Upper lobe of right lung (tissue), 1 donor: ENCODE data around the gene PTPRT. TPM values are rescaled to one million over a fixed set of nuclear protein-coding genes. Genes with fewer than 3 reads are reported as not detected.

ENCODE experiments used
- ATAC-seq: fragments of 200-7000 bp; cut with Tn5 transposase; one replicate; pipeline ENCODE4 v1.9.1; 2020; ENCODE audit warnings: mild to moderate bottlenecking, moderate library complexity
- DNase-seq: peaks from one replicate; pipeline ENCODE4 v3.0.0-alpha.2; 2020
- H3K27ac ChIP-seq: fragments of 200-600 bp; one replicate; pipeline ENCODE4 v1.8.0; 2022
- H3K27me3 ChIP-seq: fragments of 200-600 bp; one replicate; pipeline ENCODE4 v1.8.0; 2022; ENCODE audit warnings: mild to moderate bottlenecking
- H3K36me3 ChIP-seq: fragments of 200-600 bp; one replicate; pipeline ENCODE4 v1.8.0; 2022
- H3K4me1 ChIP-seq: fragments of 200-600 bp; one replicate; pipeline ENCODE4 v1.8.0; 2022
- H3K4me3 ChIP-seq: fragments of 200-600 bp; one replicate; pipeline ENCODE4 v1.8.0; 2022; ENCODE audit warnings: mild to moderate bottlenecking
- H3K9me3 ChIP-seq: fragments of 200-600 bp; one replicate; pipeline ENCODE4 v1.8.0; 2022
- intact Hi-C: fragments of 100-400 bp; cut with DNase I; formaldehyde crosslinking; loops from one replicate; pipeline ENCODE4 v1.11.0; 2022
- total RNA-seq: library from RNA; stranded (reverse); fragmentation: NEBNext Ultra II Directional; extraction: Animal tissue kit (Norgen Biotek cat#: 25700); gene quantifications from one replicate; pipeline ENCODE4 v1.2.1, GENCODE V29; 2021
- TF ChIP-seq, protein P1 (sequence below): fragments of 200-600 bp; IDR thresholded peaks from one replicate; pipeline ENCODE4 v1.8.0; 2022; ENCODE audit warnings: antibody characterized with exemption
- donor health status: DM: no; HTN: yes; CAD: no; lungs with severe emphysema.

PTPRT gene
- total RNA-seq, 1 donor from 2014 or later = 0.46 TPM

DNA sequence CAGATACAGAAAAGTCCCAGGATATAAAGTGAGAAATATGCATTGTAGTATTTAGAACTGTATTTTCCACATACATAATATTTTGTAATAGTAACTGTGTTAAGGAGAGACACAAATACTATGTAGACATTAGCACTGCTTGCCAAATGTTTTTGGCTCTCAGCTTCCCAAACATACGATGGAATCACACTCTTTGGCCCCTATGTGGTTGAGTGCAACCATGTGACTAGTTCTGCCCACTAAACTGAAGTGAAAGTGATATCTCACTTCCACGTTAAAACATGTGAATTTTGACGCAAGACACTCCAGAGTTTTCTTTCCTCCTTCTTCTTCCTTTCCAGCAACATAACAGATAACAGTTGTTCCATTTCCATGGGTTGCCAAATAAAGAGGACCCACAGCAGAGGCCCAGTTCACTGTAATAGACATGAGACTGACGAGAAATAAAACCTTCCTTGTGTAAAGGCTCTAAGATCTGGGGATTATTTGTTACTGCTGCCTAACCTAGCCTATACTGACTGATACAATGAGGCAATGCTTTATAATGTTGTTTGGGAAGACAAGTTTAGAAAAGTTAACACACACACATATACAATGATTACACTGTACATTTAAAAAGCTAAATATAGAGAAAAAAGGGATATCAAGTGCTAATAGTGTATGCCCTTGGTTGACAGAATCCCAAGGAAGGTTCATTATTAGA lies 97.2 kb downstream of the PTPRT start:
- intact Hi-C loops = no loop called here
- no peak overlapping the region for H3K27ac ChIP-seq
- no peaks in the 10 kb centered on the region for H3K4me1 ChIP-seq
- H3K9me3 ChIP-seq = no peaks in the 10 kb centered on the region
- TF ChIP-seq, protein P1, sequence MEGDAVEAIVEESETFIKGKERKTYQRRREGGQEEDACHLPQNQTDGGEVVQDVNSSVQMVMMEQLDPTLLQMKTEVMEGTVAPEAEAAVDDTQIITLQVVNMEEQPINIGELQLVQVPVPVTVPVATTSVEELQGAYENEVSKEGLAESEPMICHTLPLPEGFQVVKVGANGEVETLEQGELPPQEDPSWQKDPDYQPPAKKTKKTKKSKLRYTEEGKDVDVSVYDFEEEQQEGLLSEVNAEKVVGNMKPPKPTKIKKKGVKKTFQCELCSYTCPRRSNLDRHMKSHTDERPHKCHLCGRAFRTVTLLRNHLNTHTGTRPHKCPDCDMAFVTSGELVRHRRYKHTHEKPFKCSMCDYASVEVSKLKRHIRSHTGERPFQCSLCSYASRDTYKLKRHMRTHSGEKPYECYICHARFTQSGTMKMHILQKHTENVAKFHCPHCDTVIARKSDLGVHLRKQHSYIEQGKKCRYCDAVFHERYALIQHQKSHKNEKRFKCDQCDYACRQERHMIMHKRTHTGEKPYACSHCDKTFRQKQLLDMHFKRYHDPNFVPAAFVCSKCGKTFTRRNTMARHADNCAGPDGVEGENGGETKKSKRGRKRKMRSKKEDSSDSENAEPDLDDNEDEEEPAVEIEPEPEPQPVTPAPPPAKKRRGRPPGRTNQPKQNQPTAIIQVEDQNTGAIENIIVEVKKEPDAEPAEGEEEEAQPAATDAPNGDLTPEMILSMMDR = no peak
- ATAC-seq (no peak), DNase-seq (no peak)
- H3K36me3 ChIP-seq = no peaks in the 10 kb centered on the region
- no peaks in the 10 kb centered on the region for H3K27me3 ChIP-seq
- H3K4me3 ChIP-seq = no peak overlapping the region

DNA sequence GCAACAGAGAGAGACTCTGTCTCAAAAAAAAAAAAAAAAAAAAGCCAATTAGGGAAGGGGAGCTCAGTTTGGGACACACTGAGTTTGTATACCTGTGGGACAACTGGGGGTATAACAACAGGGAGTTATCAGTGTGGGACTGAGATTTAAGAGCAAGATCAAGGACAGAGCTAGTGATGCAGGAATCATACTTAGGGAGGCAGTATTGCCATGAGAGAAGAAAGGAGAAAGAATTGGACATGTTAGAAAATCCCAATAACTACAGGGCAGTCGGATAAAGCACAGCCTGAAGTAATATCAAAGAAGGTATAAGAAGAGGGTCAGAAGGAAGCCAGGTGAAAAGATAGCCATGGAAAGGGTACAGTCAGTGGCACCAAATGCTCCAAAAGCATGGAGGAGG lies 121.2 kb downstream of the PTPRT start:
- no peaks in the 10 kb centered on the region for H3K4me1 ChIP-seq
- H3K36me3 ChIP-seq = no peaks in the 10 kb centered on the region
- H3K9me3 ChIP-seq = no peaks in the 10 kb centered on the region
- TF ChIP-seq, protein P1 = no peak
- DNase-seq = no peak
- H3K27me3 ChIP-seq = no peaks in the 10 kb centered on the region
- no peak overlapping the region for H3K27ac ChIP-seq
- ATAC-seq = no peak
- no peak overlapping the region for H3K4me3 ChIP-seq
- intact Hi-C loops = no loop called here

DNA sequence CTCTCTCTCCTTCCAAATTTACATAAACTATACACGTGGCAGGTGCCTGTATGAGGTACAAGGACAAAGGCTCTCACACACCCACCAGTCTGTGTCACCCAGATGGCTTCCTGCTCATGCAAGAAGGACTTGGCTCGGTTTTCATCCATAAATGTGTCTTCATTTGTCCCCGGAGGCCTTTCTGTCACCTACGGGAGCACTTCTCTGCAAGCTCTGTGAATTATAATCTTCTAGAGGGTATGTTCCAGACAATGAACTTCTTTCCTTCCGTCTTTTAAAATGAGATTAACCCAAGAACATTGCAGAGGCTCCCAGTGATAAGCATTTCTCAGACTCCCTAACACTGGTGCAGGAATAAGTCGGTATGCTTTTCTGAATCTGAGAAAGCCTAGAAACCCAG lies 123.6 kb downstream of the PTPRT start:
- H3K27me3 ChIP-seq = no peaks in the 10 kb centered on the region
- H3K4me3 ChIP-seq = no peak overlapping the region
- H3K36me3 ChIP-seq = no peaks in the 10 kb centered on the region
- ATAC-seq = no peak
- H3K27ac ChIP-seq = no peak overlapping the region
- intact Hi-C loops = no loop called here
- no peaks in the 10 kb centered on the region for H3K9me3 ChIP-seq
- no peak for DNase-seq
- H3K4me1 ChIP-seq = no peaks in the 10 kb centered on the region
- TF ChIP-seq, protein P1 = no peak

DNA sequence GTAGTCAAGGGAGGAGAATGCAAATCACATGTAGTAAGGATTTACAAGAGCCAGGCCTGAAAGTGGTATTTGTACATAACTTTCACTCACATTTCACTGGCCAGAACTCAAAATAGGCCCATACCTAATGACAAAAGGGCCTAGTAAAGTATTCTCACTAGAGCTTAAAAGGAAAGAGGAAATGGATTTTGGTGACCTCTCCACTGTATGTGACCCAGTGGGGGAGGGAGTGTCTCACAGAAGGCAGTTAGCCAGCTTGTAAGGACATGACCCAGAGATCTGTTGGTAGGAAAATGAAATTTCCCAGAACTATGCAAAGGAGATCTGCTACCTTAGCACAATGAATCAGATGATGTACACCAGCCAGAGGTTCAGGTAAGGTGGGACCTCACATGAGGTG lies 124.4 kb downstream of the PTPRT start:
- ATAC-seq (no peak), DNase-seq (no peak)
- no peak overlapping the region for H3K4me3 ChIP-seq
- H3K27ac ChIP-seq = no peak overlapping the region
- intact Hi-C loops = no loop called here
- no peaks in the 10 kb centered on the region for H3K4me1 ChIP-seq
- no peaks in the 10 kb centered on the region for H3K27me3 ChIP-seq
- no peaks in the 10 kb centered on the region for H3K36me3 ChIP-seq
- H3K9me3 ChIP-seq = no peaks in the 10 kb centered on the region
- TF ChIP-seq, protein P1 = no peak

DNA sequence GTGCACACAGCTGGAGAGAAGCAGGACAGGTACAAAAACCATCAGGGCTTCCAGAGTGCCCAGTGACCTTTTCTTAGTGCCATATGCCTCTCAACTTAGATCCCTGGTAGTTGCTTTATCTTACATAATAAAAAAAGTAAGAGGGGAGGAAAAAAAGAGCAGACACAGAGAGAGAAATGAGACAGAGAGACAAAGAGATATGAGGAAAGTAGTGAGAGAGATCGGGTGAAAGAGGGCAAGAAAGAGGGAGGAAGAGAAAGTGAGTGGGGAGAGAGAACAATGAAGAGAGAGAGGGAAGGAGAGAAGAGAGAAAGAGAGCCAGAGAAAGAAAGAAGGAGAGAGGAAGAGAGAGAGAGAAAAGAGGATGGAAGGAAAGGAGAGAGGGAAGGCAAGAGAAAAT lies 131.6 kb downstream of the PTPRT start:
- Histone ChIP-seq H3K27me3 (no peaks in the 10 kb centered on the region), H3K36me3 (no peaks in the 10 kb centered on the region), H3K9me3 (no peaks in the 10 kb centered on the region), H3K27ac (no peak overlapping the region), H3K4me3 (no peak overlapping the region), H3K4me1 (no peaks in the 10 kb centered on the region)
- ATAC-seq = no peak
- DNase-seq = no peak
- intact Hi-C loops = no loop called here
- TF ChIP-seq, protein P1 = no peak

DNA sequence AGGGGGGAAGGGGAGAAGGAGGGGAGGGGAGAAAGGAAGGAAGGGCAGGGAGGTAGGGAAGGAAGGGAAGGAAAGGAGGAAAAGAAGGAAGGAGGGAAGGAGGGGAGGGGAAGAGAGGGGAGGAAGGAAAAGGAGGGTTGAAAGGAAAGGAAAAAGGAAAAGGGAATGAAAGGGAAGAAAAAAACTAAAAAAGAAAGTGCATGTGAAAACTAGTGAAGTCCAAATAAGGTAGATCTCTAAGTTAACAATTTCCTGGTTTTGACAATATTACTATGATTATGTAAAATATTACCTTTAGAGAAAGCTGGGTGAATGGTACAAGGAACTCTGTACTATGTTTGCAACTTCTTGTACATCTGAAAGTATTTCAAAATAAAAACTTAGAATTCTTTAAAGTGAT lies 132.4 kb downstream of the PTPRT start:
- H3K36me3 ChIP-seq = no peaks in the 10 kb centered on the region
- intact Hi-C loops = no loop called here
- H3K4me3 ChIP-seq = no peak overlapping the region
- no peak overlapping the region for H3K27ac ChIP-seq
- ATAC-seq = no peak
- no peak for DNase-seq
- TF ChIP-seq, protein P1 = no peak
- H3K4me1 ChIP-seq = no peaks in the 10 kb centered on the region
- no peaks in the 10 kb centered on the region for H3K27me3 ChIP-seq
- no peaks in the 10 kb centered on the region for H3K9me3 ChIP-seq
